GM23248 (cell line): ENCODE measurements around the gene ZNF444.

Experiments
- EZH2 ChIP-seq: fragments of 200-600 bp; sonication (generic); IDR thresholded peaks from 2 replicates; pipeline ENCODE4 v1.6.1; 2018; ENCODE audit warnings: antibody characterized with exemption, mild to moderate bottlenecking; ENCODE audit not compliant: insufficient read depth, poor library complexity, severe bottlenecking
- EZH2phosphoT487 ChIP-seq: fragments of 200-600 bp; sonication (generic); IDR thresholded peaks from 2 replicates; pipeline ENCODE4 v1.6.1; 2018; ENCODE audit warnings: antibody characterized with exemption, moderate library complexity, mild to moderate bottlenecking, low read depth; ENCODE audit not compliant: insufficient read depth

DNA sequence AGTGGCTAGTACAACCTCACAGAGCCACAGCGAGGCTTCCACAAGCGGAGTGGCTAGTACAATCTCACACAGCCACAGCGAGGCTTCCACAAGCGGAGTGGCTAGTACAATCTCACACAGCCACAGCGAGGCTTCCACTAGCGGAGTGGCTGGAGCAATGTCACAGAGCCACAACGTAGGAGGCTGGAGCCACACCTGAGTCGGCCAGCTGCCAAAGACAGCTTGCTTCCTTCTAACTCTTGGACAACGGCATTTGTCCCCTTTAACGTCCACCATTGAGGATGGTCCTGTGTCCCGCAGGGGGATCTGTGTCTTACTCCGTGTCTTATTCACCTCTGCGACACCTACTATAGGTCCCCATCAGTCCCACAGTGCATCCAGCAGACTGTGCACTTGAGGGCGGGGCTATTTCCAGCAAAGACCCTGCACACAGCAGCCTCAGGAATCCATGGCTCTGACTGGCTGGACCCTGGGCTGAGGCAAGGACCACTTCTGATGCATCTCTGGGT, 23.7 kb upstream of the ZNF444 start:
- no peak for TF ChIP-seq EZH2
- no peak for TF ChIP-seq EZH2phosphoT487
